ENCODE results near the gene PITPNB. TPM values are rescaled to one million over a fixed set of nuclear protein-coding genes. Genes with fewer than 3 reads are reported as not detected.

Gene PITPNB
- total and polyA plus RNA-seq, 2 of the 13 experiments (the other 11 are each of a cell fraction or from before 2014, with no cell fraction given) = 17.0 to 30.1 TPM

GRCh38 chr22:27919222-27919941 is at the start of gene PITPNB (continued):
- TF ChIP-seq HOXA5 (CRISPR knock-in tag; IDR thresholded peaks at IDR 0.05) (no peak; the same call in 1 of the 2 replicates), ZNF580 (CRISPR knock-in tag; IDR thresholded peaks at IDR 0.05; ENCODE audit: borderline replicate concordance, low read depth) (peak; percentile 21; the same call in 1 of the 2 replicates), ZNF263 (CRISPR knock-in tag; IDR thresholded peaks at IDR 0.05) (peak; percentile 73), ZNF878 (CRISPR knock-in tag; IDR thresholded peaks at IDR 0.05) (peak; percentile 52; the same call in 1 of the 2 replicates), ZNF614 (CRISPR knock-in tag; IDR thresholded peaks at IDR 0.05; ENCODE audit: borderline replicate concordance) (no peak), MATR3 (CRISPR knock-in tag; IDR thresholded peaks at IDR 0.05) (no peak), RFXANK (CRISPR knock-in tag; IDR thresholded peaks at IDR 0.05) (no peak), SCMH1 (CRISPR knock-in tag; IDR thresholded peaks at IDR 0.05; ENCODE audit: borderline replicate concordance) (no peak), DDIT3 (CRISPR knock-in tag; IDR thresholded peaks at IDR 0.05) (no peak), HNF4G (IDR thresholded peaks at IDR 0.05; ENCODE audit: borderline replicate concordance, low read depth, low read length) (no peak), HNF4G (CRISPR knock-in tag; IDR thresholded peaks at IDR 0.05; ENCODE audit: borderline replicate concordance, low read depth) (no peak), HNRNPK (IDR thresholded peaks at IDR 0.05; ENCODE audit: low read depth, low read length, poor library complexity, severe bottlenecking) (peak; percentile 48), ZFP36 (IDR thresholded peaks at IDR 0.05; ENCODE audit: borderline replicate concordance, low read depth, low read length, partially characterized antibody) (no peak), ZNF296 (CRISPR knock-in tag; conservative IDR thresholded peaks at IDR 0.05) (0 out of 2 replicates have a peak, but pooled peaks have one; percentile 55), SMAD1 (CRISPR knock-in tag; IDR thresholded peaks at IDR 0.05; ENCODE audit: borderline replicate concordance, low read depth) (no peak; the same call in 1 of the 2 replicates), PTBP1 (IDR thresholded peaks at IDR 0.05; ENCODE audit: low read depth, low read length, poor library complexity, severe bottlenecking) (peak; percentile 42), SPEN (CRISPR knock-in tag; IDR thresholded peaks at IDR 0.05; ENCODE audit: low read depth) (peak; percentile 58; the same call in 1 of the 2 replicates), NFE2L1 (CRISPR knock-in tag; IDR thresholded peaks at IDR 0.05; ENCODE audit: borderline replicate concordance) (no peak), TBP (CRISPR knock-in tag; IDR thresholded peaks at IDR 0.05) (no peak), ARHGAP35 (CRISPR knock-in tag; IDR thresholded peaks at IDR 0.05; ENCODE audit: borderline replicate concordance) (no peak), IRX3 (CRISPR knock-in tag; IDR thresholded peaks at IDR 0.05; ENCODE audit: borderline replicate concordance, low read depth) (no peak; the same call in 1 of the 2 replicates), ZNF629 (CRISPR knock-in tag; conservative IDR thresholded peaks at IDR 0.05) (no peak), STAT5B (CRISPR knock-in tag; IDR thresholded peaks at IDR 0.05) (no peak), ZNF451 (CRISPR knock-in tag; IDR thresholded peaks at IDR 0.05) (no peak; the same call in 1 of the 2 replicates)
- TF ChIP-seq, protein P1, sequence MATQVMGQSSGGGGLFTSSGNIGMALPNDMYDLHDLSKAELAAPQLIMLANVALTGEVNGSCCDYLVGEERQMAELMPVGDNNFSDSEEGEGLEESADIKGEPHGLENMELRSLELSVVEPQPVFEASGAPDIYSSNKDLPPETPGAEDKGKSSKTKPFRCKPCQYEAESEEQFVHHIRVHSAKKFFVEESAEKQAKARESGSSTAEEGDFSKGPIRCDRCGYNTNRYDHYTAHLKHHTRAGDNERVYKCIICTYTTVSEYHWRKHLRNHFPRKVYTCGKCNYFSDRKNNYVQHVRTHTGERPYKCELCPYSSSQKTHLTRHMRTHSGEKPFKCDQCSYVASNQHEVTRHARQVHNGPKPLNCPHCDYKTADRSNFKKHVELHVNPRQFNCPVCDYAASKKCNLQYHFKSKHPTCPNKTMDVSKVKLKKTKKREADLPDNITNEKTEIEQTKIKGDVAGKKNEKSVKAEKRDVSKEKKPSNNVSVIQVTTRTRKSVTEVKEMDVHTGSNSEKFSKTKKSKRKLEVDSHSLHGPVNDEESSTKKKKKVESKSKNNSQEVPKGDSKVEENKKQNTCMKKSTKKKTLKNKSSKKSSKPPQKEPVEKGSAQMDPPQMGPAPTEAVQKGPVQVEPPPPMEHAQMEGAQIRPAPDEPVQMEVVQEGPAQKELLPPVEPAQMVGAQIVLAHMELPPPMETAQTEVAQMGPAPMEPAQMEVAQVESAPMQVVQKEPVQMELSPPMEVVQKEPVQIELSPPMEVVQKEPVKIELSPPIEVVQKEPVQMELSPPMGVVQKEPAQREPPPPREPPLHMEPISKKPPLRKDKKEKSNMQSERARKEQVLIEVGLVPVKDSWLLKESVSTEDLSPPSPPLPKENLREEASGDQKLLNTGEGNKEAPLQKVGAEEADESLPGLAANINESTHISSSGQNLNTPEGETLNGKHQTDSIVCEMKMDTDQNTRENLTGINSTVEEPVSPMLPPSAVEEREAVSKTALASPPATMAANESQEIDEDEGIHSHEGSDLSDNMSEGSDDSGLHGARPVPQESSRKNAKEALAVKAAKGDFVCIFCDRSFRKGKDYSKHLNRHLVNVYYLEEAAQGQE (IDR thresholded peaks at IDR 0.05; ENCODE audit: borderline replicate concordance in 1 of 2, low read depth in 1 of 2, low read length in 2 of 2) = no peak
- TF ChIP-seq, protein P2, sequence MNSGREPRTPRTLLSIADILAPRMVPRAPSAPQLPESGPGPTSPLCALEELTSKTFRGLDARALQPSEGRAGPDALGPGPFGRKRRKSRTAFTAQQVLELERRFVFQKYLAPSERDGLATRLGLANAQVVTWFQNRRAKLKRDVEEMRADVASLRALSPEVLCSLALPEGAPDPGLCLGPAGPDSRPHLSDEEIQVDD (CRISPR knock-in tag; IDR thresholded peaks at IDR 0.05; ENCODE audit: borderline replicate concordance) = no peak; the same call in 1 of the 2 replicates
